KOPT-K1 (cell line): ENCODE data around the gene LILRA6.
"Not testable (repeated sequence)": the region's sequence is repeated elsewhere in the genome, so short reads cannot be mapped to it uniquely, and the experiment has no call there.

Source experiments
- H3K27ac ChIP-seq: fragments of 200-600 bp; sonication (generic); 2 replicates; pipeline ENCODE4 v1.5.1; 2016; ENCODE audit warnings: antibody characterized with exemption, mild to moderate bottlenecking, low read depth, low read length; ENCODE audit not compliant: poor library complexity, severe bottlenecking
- H3K36me3 ChIP-seq: fragments of 200-600 bp; sonication (generic); 2 replicates; pipeline ENCODE4 v1.5.1; 2017; ENCODE audit warnings: antibody characterized with exemption, mild to moderate bottlenecking, low read length, moderate library complexity; ENCODE audit not compliant: insufficient read depth
- H3K9me3 ChIP-seq: fragments of 200-600 bp; sonication (generic); 2 replicates; pipeline ENCODE4 v1.5.1; 2017; ENCODE audit warnings: antibody characterized with exemption, low read length, mild to moderate bottlenecking; ENCODE audit not compliant: insufficient read depth, poor library complexity, severe bottlenecking

The LILRA6 gene

DNA sequence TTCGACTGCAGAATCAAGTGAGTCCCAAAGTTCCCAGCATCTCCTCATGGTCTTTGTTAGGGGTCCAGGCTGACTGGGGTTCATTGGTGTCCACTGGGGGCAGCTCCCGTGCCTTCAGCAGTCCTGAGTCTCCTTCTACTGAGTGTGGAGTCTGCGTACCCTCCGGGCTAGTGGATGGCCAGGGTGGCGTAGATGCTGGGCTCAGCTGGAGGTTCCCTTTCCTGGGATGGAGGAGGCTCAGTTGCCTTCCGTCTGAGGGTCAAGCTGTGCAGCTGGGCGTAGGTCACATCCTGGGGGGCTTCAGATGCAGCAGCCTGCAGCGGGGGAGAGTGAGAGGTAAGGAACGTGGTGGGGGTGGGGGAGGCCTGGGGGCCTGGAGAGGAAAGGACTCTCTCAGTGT, 31.9 kb upstream of the LILRA6 start:
- H3K36me3 ChIP-seq, H3K27ac ChIP-seq: not testable (repeated sequence)

DNA sequence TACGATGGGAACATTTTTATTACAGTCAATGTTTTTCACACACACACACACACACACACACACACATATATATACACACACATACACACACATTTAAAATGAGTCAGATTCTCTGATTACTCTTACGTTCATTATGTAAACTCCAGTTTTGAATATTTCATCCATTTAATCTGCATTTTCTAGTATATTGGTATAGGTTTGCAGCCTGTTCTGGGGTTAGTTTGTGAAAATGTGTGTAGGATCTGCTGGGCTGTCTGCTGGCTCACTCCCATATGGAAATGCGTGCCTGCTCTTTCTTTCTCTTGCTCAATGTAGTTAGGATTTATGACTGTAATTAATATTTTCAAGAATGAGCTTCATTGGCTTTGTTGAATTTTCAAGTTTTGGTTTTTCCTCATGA, 31.2 kb upstream of the LILRA6 start:
- H3K27ac ChIP-seq, result no peak overlapping the region
- no peaks in the 10 kb centered on the region for H3K36me3 ChIP-seq
- no peaks in the 10 kb centered on the region for H3K9me3 ChIP-seq

More for the DNA sequence above, 31.9 kb upstream of the LILRA6 start:
- H3K9me3 ChIP-seq, result not testable (repeated sequence)

DNA sequence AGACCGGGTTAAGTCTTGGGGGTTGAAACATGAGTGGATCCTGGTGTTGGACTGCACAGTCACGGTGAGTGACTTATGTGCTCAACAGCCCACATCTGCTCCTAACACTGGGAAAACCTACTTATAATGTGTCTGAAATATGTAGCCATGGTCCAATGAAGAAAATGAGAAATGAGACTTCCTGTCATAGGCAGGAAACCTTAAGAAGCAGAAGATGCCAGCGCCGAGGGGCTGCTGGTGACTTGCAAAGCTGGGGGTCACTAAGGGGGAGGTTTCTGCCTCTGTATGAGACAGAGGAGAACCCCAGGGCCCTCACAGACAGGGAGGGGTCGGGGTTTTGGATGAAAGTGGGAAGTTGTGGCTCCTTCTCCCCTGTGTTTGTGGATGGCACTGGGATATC, 29.6 kb upstream of the LILRA6 start:
- not testable (repeated sequence) for H3K9me3 ChIP-seq, H3K27ac ChIP-seq, H3K36me3 ChIP-seq

DNA sequence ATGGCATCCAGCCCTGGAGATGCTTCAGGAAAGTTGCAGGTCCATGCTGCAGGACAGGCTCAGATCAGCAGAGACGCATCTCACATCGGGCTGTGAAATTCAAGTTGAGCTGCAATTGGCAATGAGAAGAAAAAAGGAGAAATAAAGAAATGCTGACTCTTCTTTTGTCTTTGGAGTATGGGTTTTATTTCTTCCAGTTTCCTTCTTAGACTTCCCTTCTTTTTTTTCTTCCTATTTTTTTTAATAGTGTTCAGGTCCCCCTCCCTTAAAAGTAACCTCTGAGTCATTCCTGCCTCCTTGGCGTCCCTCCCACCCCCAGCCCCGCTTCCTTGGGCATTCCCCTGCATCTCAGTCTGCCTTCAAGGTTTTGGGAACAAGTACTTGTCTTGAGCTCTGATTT, 29.0 kb upstream of the LILRA6 start:
- not testable (repeated sequence) for H3K27ac ChIP-seq, H3K9me3 ChIP-seq, H3K36me3 ChIP-seq

DNA sequence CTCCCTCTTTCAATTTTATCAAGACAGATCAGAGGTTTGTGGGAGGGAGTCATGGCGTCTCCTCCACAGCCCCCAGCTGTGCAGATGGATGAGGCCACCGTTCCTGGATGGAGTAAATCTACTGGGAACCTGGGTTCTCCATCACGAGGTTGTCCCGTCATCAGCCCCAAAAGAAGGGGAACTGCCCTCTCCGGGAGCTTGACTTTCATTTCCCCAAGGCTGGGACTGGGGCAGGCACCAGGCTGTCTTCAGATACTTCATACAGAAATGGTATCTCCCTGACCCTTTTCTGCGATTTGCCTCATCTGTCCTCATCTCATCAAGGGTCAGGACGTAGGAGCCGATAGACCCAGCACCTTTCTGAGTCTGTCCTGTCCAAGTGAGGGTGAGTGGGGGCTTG, 28.5 kb upstream of the LILRA6 start:
- no peaks in the 10 kb centered on the region for H3K9me3 ChIP-seq
- H3K36me3 ChIP-seq, result no peaks in the 10 kb centered on the region
- no peak overlapping the region for H3K27ac ChIP-seq

DNA sequence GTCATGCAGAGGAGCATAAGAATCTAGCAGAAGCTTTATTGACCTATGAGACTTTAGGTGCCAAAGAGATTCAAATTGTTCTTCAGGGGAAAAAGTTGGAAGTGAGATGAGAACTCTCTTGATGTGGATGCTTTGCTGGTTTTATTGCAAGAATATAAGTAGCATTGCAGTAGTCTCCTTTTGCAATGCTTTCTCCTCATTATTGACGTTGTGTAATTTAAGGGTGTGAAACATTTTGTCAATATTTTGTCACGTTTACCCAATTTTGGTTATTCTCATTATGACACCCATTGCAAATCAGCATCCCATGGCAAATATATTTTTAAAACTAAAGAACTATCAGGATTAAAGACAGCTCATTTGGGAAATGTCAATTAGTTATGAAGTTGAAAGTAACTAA, 26.3 kb upstream of the LILRA6 start:
- Histone ChIP-seq H3K36me3 (no peaks in the 10 kb centered on the region), H3K27ac (no peak overlapping the region), H3K9me3 (no peaks in the 10 kb centered on the region)

DNA sequence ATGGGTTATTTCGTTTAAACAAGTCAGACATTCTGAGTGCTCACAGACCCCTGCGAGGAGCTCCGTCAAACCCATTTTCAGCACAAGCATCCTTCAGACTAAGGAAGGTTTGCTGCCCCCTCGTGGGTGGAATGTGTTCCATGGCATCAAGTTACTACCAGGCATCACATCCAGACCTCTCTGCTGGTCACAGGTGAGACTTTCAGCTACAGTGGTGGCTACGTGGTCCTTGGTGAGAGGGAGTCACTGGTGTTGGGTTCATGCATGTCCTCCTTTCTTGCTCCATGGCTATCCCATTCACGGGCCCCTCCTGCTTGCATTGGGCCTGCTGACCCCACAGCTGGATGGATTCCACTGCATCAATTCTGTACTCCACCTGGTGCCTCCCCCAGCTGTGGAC, 23.5 kb upstream of the LILRA6 start:
- no peaks in the 10 kb centered on the region for H3K9me3 ChIP-seq

DNA sequence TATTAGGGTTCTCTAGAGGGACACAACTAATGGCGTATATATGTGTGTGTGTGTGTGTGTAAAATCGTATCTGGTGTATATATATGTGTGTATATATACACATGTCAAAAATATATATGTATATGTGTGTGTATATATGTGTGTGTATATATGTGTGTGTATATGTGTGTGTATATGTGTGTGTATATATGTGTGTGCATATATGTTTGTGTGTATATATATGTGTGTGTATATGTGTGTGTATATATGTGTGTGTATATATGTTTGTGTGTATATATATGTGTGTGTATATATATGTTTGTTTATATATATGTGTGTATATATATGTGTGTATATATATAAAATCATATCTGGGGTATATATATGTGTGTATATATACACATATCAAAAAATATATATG, 19.9 kb upstream of the LILRA6 start:
- Histone ChIP-seq H3K9me3 (no peaks in the 10 kb centered on the region), H3K36me3 (no peaks in the 10 kb centered on the region), H3K27ac (no peak overlapping the region)

More for the DNA sequence above, 23.5 kb upstream of the LILRA6 start:
- no peaks in the 10 kb centered on the region for H3K36me3 ChIP-seq
- no peak overlapping the region for H3K27ac ChIP-seq

DNA sequence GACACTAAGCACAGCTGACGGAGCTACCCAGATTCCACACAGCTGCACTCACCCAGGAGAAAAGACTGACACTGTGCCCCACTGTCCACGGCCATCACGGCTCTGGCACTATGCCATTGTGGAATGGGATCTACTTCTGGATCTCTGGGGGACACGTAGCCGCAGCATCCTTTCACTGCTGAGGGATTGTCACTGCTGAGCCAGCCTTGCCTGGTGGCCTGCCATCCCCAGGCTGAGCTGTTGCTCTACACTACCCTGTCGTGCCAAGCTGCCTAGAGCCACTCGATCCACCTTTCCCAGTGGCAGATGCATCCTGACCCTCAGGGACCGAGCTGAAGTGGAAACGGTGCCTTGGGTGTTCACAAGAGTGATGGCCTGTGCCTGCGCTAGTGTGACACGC, 19.5 kb upstream of the LILRA6 start:
- Histone ChIP-seq H3K27ac (no peak overlapping the region), H3K9me3 (no peaks in the 10 kb centered on the region), H3K36me3 (no peaks in the 10 kb centered on the region)

DNA sequence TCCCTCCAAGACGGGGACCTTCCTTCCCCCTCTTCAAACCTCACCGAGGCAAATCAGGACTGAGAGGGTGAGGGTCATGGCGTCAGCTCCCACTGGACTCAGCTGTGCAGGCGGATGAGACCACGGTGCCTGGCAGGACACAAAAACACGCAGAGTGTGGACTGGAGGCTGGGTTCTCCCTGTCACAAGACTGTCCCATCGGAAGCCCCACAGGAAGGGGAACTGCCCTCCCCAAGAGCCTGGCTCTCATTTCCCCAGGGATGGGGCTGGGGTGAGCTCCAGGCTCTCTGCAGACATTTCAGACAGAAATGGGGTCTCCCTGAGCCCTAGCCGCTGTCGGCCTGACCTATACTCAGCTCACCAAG, 14.5 kb upstream of the LILRA6 start, which contains the start of gene LILRB5:
Gene LILRB5 (minus strand): TSS at position 158 of the 365 bp plus-strand sequence. CDS start 80 bp downstream, at position 78.
- no peaks in the 10 kb centered on the region for H3K9me3 ChIP-seq
- no peaks in the 10 kb centered on the region for H3K36me3 ChIP-seq
- H3K27ac ChIP-seq, result no peak within 1 kb of the TSS

DNA sequence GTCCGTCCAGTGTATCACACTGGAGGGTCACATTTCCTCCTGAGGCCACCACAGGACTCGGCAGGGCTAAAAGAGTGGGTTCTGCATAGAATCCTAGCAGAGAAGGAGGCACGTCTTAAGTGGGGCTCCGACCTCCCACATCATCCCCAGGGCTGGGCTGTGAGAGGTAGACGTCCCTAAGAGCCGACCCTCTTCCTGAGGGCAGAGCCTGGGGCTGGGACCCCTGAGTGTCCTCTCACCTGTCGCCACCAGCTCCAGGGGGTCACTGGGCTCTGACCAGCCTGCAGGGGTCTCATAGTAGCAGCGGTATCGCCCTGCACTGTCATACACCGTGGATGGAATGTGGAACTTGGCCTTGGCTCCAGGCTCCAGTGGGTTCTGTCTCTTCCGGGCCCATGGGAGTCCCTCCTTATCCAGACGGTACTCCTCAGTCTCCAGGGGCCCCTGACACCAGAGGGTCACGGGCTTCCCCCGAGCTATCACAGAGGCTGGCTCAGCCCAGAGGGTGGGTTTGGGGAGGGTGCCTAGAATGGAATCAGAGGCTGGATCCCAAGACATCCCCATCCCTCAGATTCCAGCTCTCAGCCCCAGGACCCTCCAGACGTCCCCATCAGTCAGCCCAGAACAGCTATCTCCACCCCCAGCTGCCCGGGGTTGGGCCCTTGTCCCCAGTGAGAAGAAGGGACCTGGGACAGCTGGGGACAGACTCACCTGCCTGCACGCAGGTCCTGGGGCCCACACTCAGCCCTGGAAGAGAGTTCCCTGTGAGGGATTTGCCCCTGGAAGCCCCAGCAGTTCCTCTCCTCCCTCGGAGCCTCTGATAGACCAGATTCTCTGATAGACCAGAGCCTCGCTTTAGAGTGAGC, 13.9 kb upstream of the LILRA6 start:
- H3K36me3 ChIP-seq, result no peaks in the 10 kb centered on the region
- no peaks in the 10 kb centered on the region for H3K9me3 ChIP-seq
- no peak overlapping the region for H3K27ac ChIP-seq

DNA sequence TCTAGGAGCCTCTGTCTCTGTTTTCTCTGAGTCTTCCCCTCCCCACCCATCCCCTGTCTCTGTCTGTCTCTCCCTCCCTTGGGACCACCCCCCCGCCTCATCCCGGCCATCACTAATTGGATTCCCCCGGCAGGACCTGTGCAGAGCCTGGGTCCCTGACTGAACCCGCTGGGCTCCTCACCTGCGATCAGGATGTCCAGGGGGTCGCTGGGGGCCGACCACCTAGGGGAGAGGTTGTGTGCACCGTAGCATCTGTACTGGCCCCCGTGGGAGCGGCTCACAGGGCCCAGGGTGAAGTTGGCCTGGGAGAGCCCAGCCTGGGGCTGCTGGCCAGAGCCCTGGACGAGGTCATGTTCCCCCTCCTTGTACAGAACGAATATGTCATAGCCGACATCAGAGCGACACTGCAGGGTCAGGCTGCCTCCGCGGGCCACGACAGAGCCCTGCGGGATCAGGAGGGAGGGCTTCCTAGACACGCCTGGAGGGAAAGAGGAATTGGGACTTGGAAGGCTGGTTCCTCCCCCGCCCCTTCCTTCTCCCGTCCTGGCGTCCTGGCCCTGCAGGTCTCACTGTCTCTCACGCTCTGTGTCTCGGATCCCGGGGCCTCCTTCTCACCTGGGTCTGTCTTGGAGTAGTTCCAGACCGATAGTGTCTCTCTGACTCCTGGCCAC, 12.7 kb upstream of the LILRA6 start:
- Histone ChIP-seq H3K9me3 (no peaks in the 10 kb centered on the region), H3K36me3 (no peaks in the 10 kb centered on the region), H3K27ac (no peak overlapping the region)

DNA sequence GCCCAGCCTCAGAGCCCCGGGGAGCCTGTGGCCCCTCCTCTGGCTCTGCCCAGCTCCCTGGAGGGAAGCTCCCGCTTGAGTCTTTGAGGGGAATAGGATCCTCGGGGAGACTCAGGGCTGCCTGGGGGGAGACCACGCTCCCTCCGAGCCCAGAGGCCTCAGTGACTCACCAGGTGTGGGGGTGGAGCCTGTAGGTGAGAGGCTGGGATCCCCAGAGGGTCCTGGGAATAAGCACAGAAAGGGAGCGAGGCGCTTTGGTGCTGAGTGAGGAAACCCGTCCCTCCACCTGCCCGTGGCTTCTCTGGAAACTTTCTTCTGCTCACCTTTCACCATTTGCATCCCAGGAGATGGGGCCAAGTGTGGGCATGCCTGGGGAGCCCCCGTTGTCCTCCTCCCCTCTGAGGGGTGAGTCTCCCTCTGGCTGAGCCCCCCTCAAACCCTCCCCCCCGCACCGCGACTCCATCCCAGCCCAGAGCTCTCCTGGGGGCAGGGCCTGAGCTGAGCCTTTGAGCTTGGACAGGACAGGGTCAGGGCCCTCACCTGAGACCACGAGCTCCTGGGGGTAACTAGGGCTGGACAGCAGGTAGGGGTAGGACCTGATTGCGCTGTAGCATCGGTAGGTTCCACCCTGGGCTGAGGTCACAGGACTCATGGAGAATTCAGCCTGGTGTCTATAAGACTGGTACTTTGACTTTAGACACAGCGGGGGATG, 11.8 kb upstream of the LILRA6 start:
- H3K36me3 ChIP-seq, result no peaks in the 10 kb centered on the region
- H3K27ac ChIP-seq, result no peak overlapping the region
- no peaks in the 10 kb centered on the region for H3K9me3 ChIP-seq

DNA sequence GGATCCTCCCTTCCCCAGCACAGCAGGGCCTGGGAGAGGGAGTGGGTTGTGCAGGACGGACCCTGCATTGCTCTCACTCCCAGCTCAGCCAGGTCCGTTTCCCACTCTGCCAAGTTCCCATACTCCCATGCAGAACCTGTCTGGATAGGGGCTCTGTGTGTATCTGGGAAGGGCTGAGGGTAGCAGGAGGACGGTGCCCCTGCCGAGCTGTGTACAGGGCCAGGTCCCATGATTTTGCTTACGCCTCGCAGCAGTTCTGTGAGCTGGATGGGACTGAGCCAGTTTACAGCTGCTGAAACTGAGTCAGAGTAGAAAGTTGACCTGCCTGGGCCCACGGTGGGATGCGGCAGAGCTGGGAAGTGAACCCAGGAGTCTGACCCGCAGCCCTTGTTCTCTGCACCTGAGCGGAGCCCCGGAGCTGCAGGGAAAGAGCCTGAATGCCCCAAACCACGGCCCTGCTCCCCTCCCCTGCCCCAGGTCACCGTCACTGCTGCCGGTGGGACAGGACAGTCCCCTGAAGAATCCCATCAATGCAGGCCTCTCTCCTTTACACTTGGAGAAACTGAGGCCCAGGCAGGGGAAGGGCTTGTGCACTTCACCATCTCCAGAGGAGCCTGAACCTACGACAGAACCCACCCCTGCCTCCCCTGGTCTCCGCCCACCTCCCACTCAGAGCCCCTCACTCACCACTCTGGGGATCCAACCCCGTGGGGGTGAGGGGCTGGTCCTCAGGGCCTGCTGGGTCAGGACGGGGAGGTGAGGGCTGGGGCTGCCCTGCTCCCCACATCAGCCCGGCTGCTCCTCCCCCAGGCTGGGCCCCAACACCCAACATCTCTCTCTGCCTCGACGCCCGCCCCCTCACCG, 11.0 kb upstream of the LILRA6 start:
- no peaks in the 10 kb centered on the region for H3K9me3 ChIP-seq
- H3K27ac ChIP-seq, result no peak overlapping the region
- H3K36me3 ChIP-seq, result no peaks in the 10 kb centered on the region

DNA sequence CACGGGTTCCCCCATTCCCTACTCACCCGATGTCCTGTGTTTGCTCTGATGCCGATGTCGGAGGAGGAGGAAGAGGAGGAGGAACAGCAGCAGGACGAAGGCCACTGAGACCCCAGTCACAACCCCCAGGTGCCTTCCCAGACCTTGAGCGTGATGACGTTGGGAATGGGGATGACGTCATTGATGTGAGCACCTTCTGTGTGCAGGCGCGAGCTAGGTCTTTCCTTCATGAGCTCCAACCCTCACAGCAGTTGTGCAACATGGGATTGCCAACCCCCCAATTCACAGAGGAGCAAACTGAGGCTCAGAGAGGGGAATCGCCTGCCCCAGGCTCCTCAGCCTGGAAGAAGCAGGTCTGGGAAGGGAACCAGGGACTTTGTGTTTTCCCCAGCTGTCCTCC, 10.3 kb upstream of the LILRA6 start:
- H3K36me3 ChIP-seq, result no peaks in the 10 kb centered on the region
- H3K27ac ChIP-seq, result no peak overlapping the region
- no peaks in the 10 kb centered on the region for H3K9me3 ChIP-seq
